ENCODE results near the gene ZNF407. TPM values are rescaled to one million over a fixed set of nuclear protein-coding genes. Genes with fewer than 3 reads are reported as not detected.

Gene ZNF407
- total RNA-seq, 1 donor from 2014 or later, result 13.2 TPM

DNA sequence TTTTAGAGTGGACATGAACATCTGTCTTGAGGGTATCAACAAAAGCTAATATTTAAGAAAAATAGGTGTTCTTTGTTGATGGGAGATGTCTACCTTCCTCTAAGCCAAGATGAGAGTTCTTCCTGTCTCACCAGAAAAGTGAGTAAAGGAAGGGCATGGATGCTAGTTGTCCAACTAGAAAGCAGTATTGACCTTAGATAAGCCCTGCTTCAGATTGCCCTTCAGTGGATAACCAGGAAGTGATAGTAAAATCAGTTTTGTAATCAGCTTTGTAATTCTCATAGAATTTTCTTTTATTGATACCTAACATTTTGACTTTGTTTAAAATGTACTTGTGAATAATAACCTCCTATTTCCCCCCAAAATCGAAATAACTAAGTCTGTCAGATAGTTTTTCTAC lies 134.7 kb downstream of the ZNF407 start:
- no peak for TF ChIP-seq CTCF (conservative IDR thresholded peaks at IDR 0.05)
- Mint-ChIP-seq H3K27me3 (ENCODE audit: low read depth) (no peaks in the 10 kb centered on the region), H3K9me3 (no peaks in the 10 kb centered on the region), H3K27ac (ENCODE audit: unreplicated experiment) (no peak overlapping the region), H3K4me3 (no peak overlapping the region), H3K4me1 (peaks cover 5% of the 10 kb centered on the region), H3K36me3 (ENCODE audit: low read depth) (no peaks in the 10 kb centered on the region)
- DNase-seq (ENCODE audit: low read depth, low spot score), result no peak

- no peaks in the 10 kb centered on the region for H3K9me3 Mint-ChIP-seq
- peaks cover 5% of the 10 kb centered on the region for H3K4me1 Mint-ChIP-seq
- no peak for DNase-seq (ENCODE audit: low read depth, low spot score)
- H3K36me3 Mint-ChIP-seq (ENCODE audit: low read depth), result no peaks in the 10 kb centered on the region
- H3K27ac Mint-ChIP-seq (ENCODE audit: unreplicated experiment), result no peak overlapping the region
- H3K27me3 Mint-ChIP-seq (ENCODE audit: low read depth), result no peaks in the 10 kb centered on the region
- no peak for TF ChIP-seq CTCF (conservative IDR thresholded peaks at IDR 0.05)
- H3K4me3 Mint-ChIP-seq, result no peak overlapping the region
Measured at GRCh38 chr18:74733598-74733997, 135.9 kb downstream of the ZNF407 start.

DNA sequence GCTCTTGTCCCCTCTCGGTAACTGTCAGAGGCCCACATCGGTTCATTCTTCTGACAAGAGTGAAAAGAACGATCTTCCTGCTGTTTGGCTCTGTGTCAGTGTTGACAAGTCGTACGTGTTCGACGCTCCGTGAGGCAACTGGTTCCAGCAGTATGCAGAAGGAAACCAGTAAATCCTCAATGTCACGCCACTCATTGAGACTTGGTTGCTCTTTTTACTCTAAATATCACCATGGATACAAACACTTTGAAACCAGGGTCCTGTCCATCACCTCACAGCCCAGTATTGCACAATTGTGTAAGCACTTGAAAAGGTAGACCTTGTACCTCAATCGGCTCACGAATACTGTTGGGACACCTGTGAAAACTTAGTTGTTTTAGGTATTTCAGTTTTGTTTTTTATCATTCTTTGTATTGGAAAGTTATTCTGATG lies 136.4 kb downstream of the ZNF407 start:
- Mint-ChIP-seq H3K36me3 (ENCODE audit: low read depth) (no peaks in the 10 kb centered on the region), H3K4me3 (no peak overlapping the region), H3K4me1 (peaks cover 5% of the 10 kb centered on the region), H3K9me3 (no peaks in the 10 kb centered on the region), H3K27ac (ENCODE audit: unreplicated experiment) (peak overlapping the region; percentile 9), H3K27me3 (ENCODE audit: low read depth) (no peaks in the 10 kb centered on the region)
- no peak for DNase-seq (ENCODE audit: low read depth, low spot score)
- TF ChIP-seq CTCF (conservative IDR thresholded peaks at IDR 0.05), result no peak

GRCh38 chr18:74739926-74740325 lies 142.3 kb downstream of the ZNF407 start:
- Mint-ChIP-seq H3K4me1 (peaks cover 19% of the 10 kb centered on the region), H3K9me3 (no peaks in the 10 kb centered on the region), H3K27ac (ENCODE audit: unreplicated experiment) (no peak overlapping the region), H3K4me3 (no peak overlapping the region), H3K36me3 (ENCODE audit: low read depth) (no peaks in the 10 kb centered on the region), H3K27me3 (ENCODE audit: low read depth) (no peaks in the 10 kb centered on the region)
- DNase-seq (ENCODE audit: low read depth, low spot score), result no peak
- no peak for TF ChIP-seq CTCF (conservative IDR thresholded peaks at IDR 0.05)

GRCh38 chr18:74742573-74743243 lies 145.0 kb downstream of the ZNF407 start:
- DNase-seq (ENCODE audit: low read depth, low spot score), result no peak
- Mint-ChIP-seq H3K27me3 (ENCODE audit: low read depth) (no peaks in the 10 kb centered on the region), H3K27ac (ENCODE audit: unreplicated experiment) (peak overlapping the region; percentile 6), H3K4me1 (peaks cover 19% of the 10 kb centered on the region), H3K36me3 (ENCODE audit: low read depth) (no peaks in the 10 kb centered on the region), H3K4me3 (no peak overlapping the region), H3K9me3 (no peaks in the 10 kb centered on the region)
- TF ChIP-seq CTCF (conservative IDR thresholded peaks at IDR 0.05), result no peak

Measured in neural crest cell (in vitro differentiated cells).